Measurements from ENCODE around the gene PARN.
"Not testable (repeated sequence)": the region's sequence is repeated elsewhere in the genome, so short reads cannot be mapped to it uniquely, and the experiment has no call there.

PARN gene

GRCh38 chr16:14395710-14396304 lies 234.3 kb downstream of the PARN start:
- DNase-seq, result not testable (repeated sequence)

- DNase-seq, result no peak
Measured at GRCh38 chr16:14394834-14395233, 235.2 kb downstream of the PARN start.

GRCh38 chr16:14392960-14393359 lies 237.1 kb downstream of the PARN start:
- DNase-seq, result no peak

- no peak for DNase-seq
Measured at GRCh38 chr16:14389359-14389758, 240.7 kb downstream of the PARN start.

GRCh38 chr16:14388243-14388642 lies 241.8 kb downstream of the PARN start:
- DNase-seq, result no peak

GRCh38 chr16:14386115-14386514 lies 243.9 kb downstream of the PARN start:
- no peak for DNase-seq

Measured in hematopoietic multipotent progenitor cell treated with erythropoietin and hydrocortisone succinate and interleukin-3 and kit ligand, for 8 days (in vitro differentiated cells).